HepG2 (cell line): ENCODE measurements around the gene NFXL1. TPM values are rescaled to one million over a fixed set of nuclear protein-coding genes. Genes with fewer than 3 reads are reported as not detected.
A peak's percentile ranks its signal among the peaks of the same experiment; 100 is the strongest.

Source experiments
- GMEB1 ChIP-seq: sonication (generic); formaldehyde crosslinking; IDR thresholded peaks from 2 replicates; pipeline ENCODE4 v1.5.1; 2020; ENCODE audit warnings: missing genetic modification reagents, mild to moderate bottlenecking, borderline replicate concordance
- HMG20B ChIP-seq: conservative IDR thresholded peaks from 2 replicates; pipeline ENCODE4 v1.6.1; 2016; ENCODE audit warnings: missing genetic modification reagents, missing compliant biosample characterization
- IKZF4 ChIP-seq: sonication (generic); formaldehyde crosslinking; IDR thresholded peaks from 2 replicates; pipeline ENCODE4 v1.5.1; 2020; ENCODE audit warnings: borderline replicate concordance, mild to moderate bottlenecking, low read depth, missing genetic modification reagents; ENCODE audit errors: not compliant biosample characterization
- KDM1A ChIP-seq: IDR thresholded peaks from 2 replicates; pipeline ENCODE4 v1.6.1; 2016; ENCODE audit warnings: missing compliant biosample characterization
- KDM3A ChIP-seq: IDR thresholded peaks from 2 replicates; pipeline ENCODE4 v1.6.1; 2018; ENCODE audit warnings: low read depth, missing compliant biosample characterization
- KLF15 ChIP-seq: sonication (generic); formaldehyde crosslinking; IDR thresholded peaks from 2 replicates; pipeline ENCODE4 v1.8.1; 2023; ENCODE audit warnings: borderline replicate concordance, mild to moderate bottlenecking, inconsistent platforms, missing genetic modification reagents, mixed read lengths
- MAZ ChIP-seq, 2 experiments: sonication (generic) in 1 of 2; formaldehyde crosslinking in 1 of 2; IDR thresholded peaks; 2 replicates each; pipeline versions ENCODE4 v1.5.0 to v1.6.1; 2012 to 2020; ENCODE audit warnings: low read depth in 2 of 2, mild to moderate bottlenecking in 2 of 2, borderline replicate concordance in 1 of 2, improper control_type of control experiment in 1 of 2, low read length in 1 of 2, missing genetic modification reagents in 1 of 2, moderate library complexity in 1 of 2
- RBFOX2 ChIP-seq: fragments of 200-400 bp; formaldehyde crosslinking; IDR thresholded peaks from 2 replicates; pipeline ENCODE4 v1.6.1; 2017; ENCODE audit warnings: low read depth, mild to moderate bottlenecking, low read length
- RNF2 ChIP-seq: fragments of 450-650 bp; conservative IDR thresholded peaks from 2 replicates; pipeline ENCODE4 v1.6.1; 2016; ENCODE audit warnings: low read depth
- SMARCE1 ChIP-seq: fragments of 450-650 bp; IDR thresholded peaks from 2 replicates; pipeline ENCODE4 v1.6.1; 2017; ENCODE audit warnings: borderline replicate concordance
- TP53 ChIP-seq: sonication (generic); formaldehyde crosslinking; conservative IDR thresholded peaks from 2 replicates; pipeline ENCODE4 v1.4.0; 2020; ENCODE audit warnings: missing genetic modification reagents
- ZNF264 ChIP-seq: sonication (generic); formaldehyde crosslinking; IDR thresholded peaks from 2 replicates; pipeline ENCODE4 v1.4.0; 2020; ENCODE audit warnings: missing genetic modification reagents
- ZNF276 ChIP-seq: sonication (generic); formaldehyde crosslinking; IDR thresholded peaks from 2 replicates; pipeline ENCODE4 v1.4.0; 2020; ENCODE audit warnings: mild to moderate bottlenecking, low read depth, missing genetic modification reagents
- ZNF33B ChIP-seq: sonication (generic); formaldehyde crosslinking; IDR thresholded peaks from 2 replicates; pipeline ENCODE4 v1.5.1; 2020; ENCODE audit warnings: mild to moderate bottlenecking, missing genetic modification reagents
- ZNF350 ChIP-seq: sonication (generic); formaldehyde crosslinking; IDR thresholded peaks from 2 replicates; pipeline ENCODE4 v1.4.0; 2020; ENCODE audit warnings: mild to moderate bottlenecking, low read depth, missing genetic modification reagents, borderline replicate concordance
- ZSCAN30 ChIP-seq: sonication (generic); formaldehyde crosslinking; IDR thresholded peaks from 2 replicates; pipeline ENCODE4 v1.5.0; 2020; ENCODE audit warnings: mild to moderate bottlenecking, missing genetic modification reagents
- polyA plus RNA-seq, 8 experiments: library from polyadenylated mRNA; depleted of rRNA in 3 of 8; stranded (reverse) in 7 of 8; unstranded in 1 of 8; fragments of >200 nt; fragmentation: Illumina TruSeq in 4 of 8; extraction: Trizol in 4 of 8; gene quantifications; 2 replicates each; pipeline versions ENCODE4 v1.2.1 to v1.2.3, GENCODE V29; 2011 to 2016; ENCODE audit warnings: low read depth in 4 of 8, missing spikeins in 1 of 8, mixed read lengths in 1 of 8; ENCODE audit not compliant: insufficient read depth in 1 of 8
- total RNA-seq, 5 experiments: library from RNA; depleted of rRNA; stranded (reverse); fragments of >200 nt; fragmentation: Illumina TruSeq; extraction: Trizol; gene quantifications; 2 replicates each; pipeline ENCODE4 v1.2.3, GENCODE V29; 2016; ENCODE audit warnings: low read depth in 1 of 5
- TF ChIP-seq, protein P1 (sequence below): sonication (generic); formaldehyde crosslinking; IDR thresholded peaks from 2 replicates; pipeline ENCODE4 v1.4.0; 2020; ENCODE audit warnings: mild to moderate bottlenecking, missing genetic modification reagents

The NFXL1 gene
- total and polyA plus RNA-seq, 2 of the 13 experiments (the other 11 are each of a cell fraction or from before 2014, with no cell fraction given): 12.0 to 18.6 TPM

GRCh38 chr4:47837094-47837907 lies 77.1 kb downstream of the NFXL1 start (continued):
- TF ChIP-seq, protein P1, sequence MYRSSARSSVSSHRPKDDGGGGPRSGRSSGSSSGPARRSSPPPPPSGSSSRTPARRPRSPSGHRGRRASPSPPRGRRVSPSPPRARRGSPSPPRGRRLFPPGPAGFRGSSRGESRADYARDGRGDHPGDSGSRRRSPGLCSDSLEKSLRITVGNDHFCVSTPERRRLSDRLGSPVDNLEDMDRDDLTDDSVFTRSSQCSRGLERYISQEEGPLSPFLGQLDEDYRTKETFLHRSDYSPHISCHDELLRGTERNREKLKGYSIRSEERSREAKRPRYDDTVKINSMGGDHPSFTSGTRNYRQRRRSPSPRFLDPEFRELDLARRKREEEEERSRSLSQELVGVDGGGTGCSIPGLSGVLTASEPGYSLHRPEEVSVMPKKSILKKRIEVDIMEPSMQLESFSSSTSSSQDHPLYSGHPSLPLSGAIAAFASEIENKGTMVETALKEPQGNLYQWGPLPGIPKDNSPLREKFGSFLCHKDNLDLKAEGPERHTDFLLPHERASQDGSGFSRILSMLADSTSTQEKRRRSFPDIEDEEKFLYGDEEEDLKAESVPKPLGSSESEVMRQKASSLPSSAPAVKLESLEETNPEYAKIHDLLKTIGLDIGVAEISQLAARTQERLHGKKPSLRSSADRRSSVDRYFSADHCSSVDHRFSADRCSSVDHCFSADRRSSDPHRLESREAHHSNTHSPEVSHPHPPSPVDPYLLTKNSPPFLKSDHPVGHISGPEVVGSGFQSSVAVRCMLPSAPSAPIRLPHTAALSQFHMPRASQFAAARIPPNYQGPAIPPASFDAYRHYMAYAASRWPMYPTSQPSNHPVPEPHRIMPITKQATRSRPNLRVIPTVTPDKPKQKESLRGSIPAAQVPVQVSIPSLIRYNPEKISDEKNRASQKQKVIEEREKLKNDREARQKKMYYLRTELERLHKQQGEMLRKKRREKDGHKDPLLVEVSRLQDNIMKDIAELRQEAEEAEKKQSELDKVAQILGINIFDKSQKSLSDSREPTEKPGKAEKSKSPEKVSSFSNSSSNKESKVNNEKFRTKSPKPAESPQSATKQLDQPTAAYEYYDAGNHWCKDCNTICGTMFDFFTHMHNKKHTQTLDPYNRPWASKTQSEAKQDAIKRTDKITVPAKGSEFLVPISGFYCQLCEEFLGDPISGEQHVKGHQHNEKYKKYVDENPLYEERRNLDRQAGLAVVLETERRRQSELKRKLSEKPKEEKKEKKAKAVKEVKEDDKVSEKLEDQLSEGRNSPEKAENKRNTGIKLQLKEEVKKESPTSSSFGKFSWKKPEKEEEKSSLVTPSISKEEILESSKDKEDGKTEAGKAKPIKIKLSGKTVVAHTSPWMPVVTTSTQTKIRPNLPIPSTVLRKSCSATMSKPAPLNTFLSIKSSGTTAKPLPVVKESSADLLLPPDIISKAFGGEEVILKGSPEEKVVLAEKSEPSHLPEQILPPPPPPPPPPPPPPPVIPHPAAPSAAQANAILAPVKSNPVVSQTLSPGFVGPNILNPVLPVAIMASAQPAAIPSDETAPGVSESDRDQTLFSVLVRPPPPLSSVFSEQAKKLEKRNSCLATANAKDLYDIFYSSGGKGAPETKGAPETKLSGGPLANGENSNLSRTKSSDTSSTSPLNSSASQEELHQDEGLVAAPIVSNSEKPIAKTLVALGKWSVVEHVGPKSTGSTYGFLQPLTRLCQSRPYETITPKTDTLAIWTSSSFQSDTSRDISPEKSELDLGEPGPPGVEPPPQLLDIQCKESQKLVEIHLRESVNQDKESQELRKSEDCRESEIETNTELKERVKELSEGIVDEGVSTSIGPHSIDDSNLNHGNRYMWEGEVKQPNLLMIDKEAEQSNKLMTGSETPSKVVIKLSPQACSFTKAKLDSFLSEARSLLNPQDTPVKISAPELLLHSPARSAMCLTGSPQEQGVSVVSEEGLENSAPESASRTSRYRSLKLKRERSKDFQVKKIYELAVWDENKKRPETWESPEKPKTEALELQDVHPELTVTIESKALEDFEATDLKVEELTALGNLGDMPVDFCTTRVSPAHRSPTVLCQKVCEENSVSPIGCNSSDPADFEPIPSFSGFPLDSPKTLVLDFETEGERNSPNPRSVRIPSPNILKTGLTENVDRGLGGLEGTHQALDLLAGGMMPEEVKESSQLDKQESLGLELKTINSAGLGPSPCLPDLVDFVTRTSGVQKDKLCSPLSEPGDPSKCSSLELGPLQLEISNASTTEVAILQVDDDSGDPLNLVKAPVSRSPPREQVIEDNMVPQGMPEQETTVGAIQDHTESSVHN (CRISPR knock-in tag): 0 out of 2 replicates have a peak, but pooled peaks have one; percentile 26
- no peak for TF ChIP-seq SMARCE1
- TF ChIP-seq KDM1A (CRISPR knock-in tag): no peak
- no peak for TF ChIP-seq MAZ (IDR thresholded peaks at IDR 0.05; ENCODE audit: borderline replicate concordance, low read depth, low read length)
- no peak for TF ChIP-seq MAZ (CRISPR knock-in tag; IDR thresholded peaks at IDR 0.05; ENCODE audit: low read depth)
- no peak for TF ChIP-seq TP53 (CRISPR knock-in tag)
- no peak for TF ChIP-seq ZNF264
- no peak for TF ChIP-seq RNF2
- 0 out of 2 replicates have a peak, but pooled peaks have one; percentile 75 for TF ChIP-seq ZNF33B
- no peak for TF ChIP-seq ZSCAN30 (CRISPR knock-in tag)
- no peak for TF ChIP-seq KLF15
- TF ChIP-seq RBFOX2: peak; percentile 48
- no peak for TF ChIP-seq KDM3A (CRISPR knock-in tag)
- no peak for TF ChIP-seq IKZF4 (CRISPR knock-in tag)
- no peak for TF ChIP-seq ZNF350 (CRISPR knock-in tag)
- TF ChIP-seq GMEB1 (CRISPR knock-in tag): no peak
- TF ChIP-seq HMG20B (CRISPR knock-in tag): no peak
- no peak for TF ChIP-seq ZNF276 (CRISPR knock-in tag)
